HPDE6-E6E7 (cell line): ENCODE data around the gene TMED8.

ENCODE experiments used
- DNase-seq: peaks from one replicate; pipeline ENCODE4 v3.0.0; 2011; ENCODE audit warnings: missing footprints; ENCODE audit errors: extremely low spot score

TMED8 gene

GRCh38 chr14:77296906-77297305 is 80.0 kb downstream of the TMED8 start:
- no peak for DNase-seq

GRCh38 chr14:77296155-77296554 is 80.7 kb downstream of the TMED8 start:
- no peak for DNase-seq

GRCh38 chr14:77290705-77291104 is 86.2 kb downstream of the TMED8 start:
- DNase-seq: no peak

- DNase-seq: no peak
Measured at GRCh38 chr14:77286576-77286975, 90.3 kb downstream of the TMED8 start.
